Measurements from ENCODE around the gene NFIA. TPM values are rescaled to one million over a fixed set of nuclear protein-coding genes. Genes with fewer than 3 reads are reported as not detected.
A peak's percentile ranks its signal among the peaks of the same experiment; 100 is the strongest.

The NFIA gene
- total RNA-seq, 1 donor from 2014 or later, result 66.6 TPM

- no peak for DNase-seq
- peak overlapping the region; percentile 33 for H3K27ac ChIP-seq
- intact Hi-C loops (cut with DNase I), result no loop called here
- no peaks in the 10 kb centered on the region for H3K27me3 ChIP-seq
- peaks cover 40% of the 10 kb centered on the region for H3K4me1 ChIP-seq
- H3K36me3 ChIP-seq, result no peaks in the 10 kb centered on the region
- TF ChIP-seq CTCF (IDR thresholded peaks at IDR 0.05), result no peak
- no peak for ATAC-seq
- no peaks in the 10 kb centered on the region for H3K9me3 ChIP-seq
- H3K4me3 ChIP-seq, result no peak overlapping the region
Measured at GRCh38 chr1:61449410-61449809, 367.0 kb downstream of the NFIA start.

- Histone ChIP-seq H3K9me3 (no peaks in the 10 kb centered on the region), H3K4me1 (peaks cover 40% of the 10 kb centered on the region), H3K27ac (peak overlapping the region; percentile 33), H3K4me3 (no peak overlapping the region), H3K36me3 (peaks cover 2% of the 10 kb centered on the region), H3K27me3 (no peaks in the 10 kb centered on the region)
- ATAC-seq (peak; percentile 37), DNase-seq (no peak)
- TF ChIP-seq CTCF (IDR thresholded peaks at IDR 0.05), result no peak
- intact Hi-C loops (cut with DNase I), result loop anchor here (10.0 kb wide), 1 partner anchor 396 kb away; no protein-coding TSS in a partner anchor
Measured at GRCh38 chr1:61450454-61450853, 368.1 kb downstream of the NFIA start.

- ATAC-seq (no peak), DNase-seq (no peak)
- peaks cover 40% of the 10 kb centered on the region for H3K4me1 ChIP-seq
- no peak for TF ChIP-seq CTCF (IDR thresholded peaks at IDR 0.05)
- H3K9me3 ChIP-seq, result no peaks in the 10 kb centered on the region
- intact Hi-C loops (cut with DNase I), result loop anchor here (10.0 kb wide), 1 partner anchor 396 kb away; no protein-coding TSS in a partner anchor
- peak overlapping the region; percentile 33 for H3K27ac ChIP-seq
- H3K27me3 ChIP-seq, result no peaks in the 10 kb centered on the region
- H3K36me3 ChIP-seq, result peaks cover 7% of the 10 kb centered on the region
- H3K4me3 ChIP-seq, result no peak overlapping the region
Measured at GRCh38 chr1:61450872-61451571, 368.7 kb downstream of the NFIA start.

- no peak for TF ChIP-seq CTCF (IDR thresholded peaks at IDR 0.05)
- peaks cover 40% of the 10 kb centered on the region for H3K4me1 ChIP-seq
Measured at GRCh38 chr1:61451572-61451968, 369.2 kb downstream of the NFIA start.

GRCh38 chr1:61452176-61453035, 370.0 kb downstream of the NFIA start:
- Histone ChIP-seq H3K27ac (peak overlapping the region; percentile 75), H3K4me1 (peaks cover 40% of the 10 kb centered on the region), H3K36me3 (peaks cover 7% of the 10 kb centered on the region), H3K9me3 (no peaks in the 10 kb centered on the region), H3K4me3 (no peak overlapping the region), H3K27me3 (no peaks in the 10 kb centered on the region)
- ATAC-seq (no peak), DNase-seq (no peak)
- intact Hi-C loops (cut with DNase I), result loop anchor here (10.0 kb wide), 1 partner anchor 398 kb away; no protein-coding TSS in a partner anchor
- no peak for TF ChIP-seq CTCF (IDR thresholded peaks at IDR 0.05)

More at GRCh38 chr1:61451572-61451968, 369.2 kb downstream of the NFIA start:
- intact Hi-C loops (cut with DNase I), result loop anchor here (10.0 kb wide), 1 partner anchor 397 kb away; no protein-coding TSS in a partner anchor
- no peaks in the 10 kb centered on the region for H3K27me3 ChIP-seq
- ATAC-seq, result no peak
- no peak for DNase-seq
- no peak overlapping the region for H3K27ac ChIP-seq
- H3K9me3 ChIP-seq, result no peaks in the 10 kb centered on the region
- H3K4me3 ChIP-seq, result no peak overlapping the region
- peaks cover 7% of the 10 kb centered on the region for H3K36me3 ChIP-seq
